Uterus (tissue), 2 donors: Measurements from ENCODE around the gene PER3.

ENCODE experiments used
- POLR2A ChIP-seq, 2 donors: fragments of 450-650 bp; IDR thresholded peaks; one replicate each; pipeline ENCODE4 v1.6.1; 2016; ENCODE audit warnings: antibody characterized with exemption in 2 of 2, mild to moderate bottlenecking in 1 of 2, moderate library complexity in 1 of 2
- TF ChIP-seq, protein P1 (sequence below), 4 experiments: fragments of 200-600 bp in 2 of 4; fragments of 450-650 bp in 2 of 4; sonication (generic) in 2 of 4; IDR thresholded peaks; one replicate each; pipeline ENCODE4 v1.5.1; 2016 to 2019; ENCODE audit warnings: antibody characterized with exemption in 4 of 4, mild to moderate bottlenecking in 2 of 4, moderate library complexity in 1 of 4

GRCh38 chr1:7783826-7784491 lies at the start of gene PER3:
- peak; percentile 51 to 64 for TF ChIP-seq POLR2A (IDR thresholded peaks at IDR 0.05)
- TF ChIP-seq, protein P1, sequence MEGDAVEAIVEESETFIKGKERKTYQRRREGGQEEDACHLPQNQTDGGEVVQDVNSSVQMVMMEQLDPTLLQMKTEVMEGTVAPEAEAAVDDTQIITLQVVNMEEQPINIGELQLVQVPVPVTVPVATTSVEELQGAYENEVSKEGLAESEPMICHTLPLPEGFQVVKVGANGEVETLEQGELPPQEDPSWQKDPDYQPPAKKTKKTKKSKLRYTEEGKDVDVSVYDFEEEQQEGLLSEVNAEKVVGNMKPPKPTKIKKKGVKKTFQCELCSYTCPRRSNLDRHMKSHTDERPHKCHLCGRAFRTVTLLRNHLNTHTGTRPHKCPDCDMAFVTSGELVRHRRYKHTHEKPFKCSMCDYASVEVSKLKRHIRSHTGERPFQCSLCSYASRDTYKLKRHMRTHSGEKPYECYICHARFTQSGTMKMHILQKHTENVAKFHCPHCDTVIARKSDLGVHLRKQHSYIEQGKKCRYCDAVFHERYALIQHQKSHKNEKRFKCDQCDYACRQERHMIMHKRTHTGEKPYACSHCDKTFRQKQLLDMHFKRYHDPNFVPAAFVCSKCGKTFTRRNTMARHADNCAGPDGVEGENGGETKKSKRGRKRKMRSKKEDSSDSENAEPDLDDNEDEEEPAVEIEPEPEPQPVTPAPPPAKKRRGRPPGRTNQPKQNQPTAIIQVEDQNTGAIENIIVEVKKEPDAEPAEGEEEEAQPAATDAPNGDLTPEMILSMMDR (IDR thresholded peaks at IDR 0.05), result no peak
